GM12878 (cell line): ENCODE data around the gene EXOC4. TPM values are rescaled to one million over a fixed set of nuclear protein-coding genes. Genes with fewer than 3 reads are reported as not detected.

Experiments
- ATAC-seq: fragments of 200-7000 bp; cut with Tn5 transposase; 3 replicates; pipeline ENCODE4 v1.9.1; 2020; ENCODE audit warnings: mild to moderate bottlenecking, moderate library complexity
- BruUV-seq: library from RNA; stranded (reverse); fragments of 400-500 nt; replicated peaks from 2 replicates; lab custom pipeline; 2021; lab: Mats Ljungman, UMichigan
- CTCF ChIA-PET: fragments of 300-600 bp; sonication (Branson Sonifier 250); formaldehyde crosslinking; extraction: SDS; loops from one replicate; lab custom pipeline; 2021; ENCODE audit warnings: inconsistent platforms; lab: Yijun Ruan, JAX
- POLR2A ChIA-PET: fragments of 350-600 bp; formaldehyde crosslinking; extraction: SDS; loops from one replicate; lab custom pipeline; 2021; ENCODE audit warnings: inconsistent platforms; lab: Charles Lee
- RAD21 ChIA-PET: fragments of 300-600 bp; sonication (Branson Sonifier 250); formaldehyde crosslinking; loops from one replicate; lab custom pipeline; 2023; ENCODE audit warnings: antibody characterized with exemption; ENCODE audit not compliant: unreplicated experiment; lab: Charles Lee
- SMC1A ChIA-PET: fragments of 300-600 bp; sonication (Branson Sonifier 250); formaldehyde crosslinking; loops from one replicate; lab custom pipeline; 2023; ENCODE audit not compliant: unreplicated experiment, uncharacterized antibody; lab: Charles Lee
- DNase-seq: peaks from one replicate; pipeline ENCODE4 v3.0.0-alpha.2; 2011; ENCODE audit warnings: low read depth, low spot score
- FAIRE-seq: peaks from 3 replicates; lab custom pipeline; 2011; peaks lifted over from hg19 to GRCh38; lab: Jason Lieb, UNC
- H2AFZ ChIP-seq: 2 replicates; pipeline ENCODE4 v1.6.0; 2011; ENCODE audit warnings: low read depth, low read length, control low read depth; ENCODE audit not compliant: control insufficient read depth
- H3K27ac ChIP-seq: 2 replicates; pipeline ENCODE4 v1.5.1; 2011; ENCODE audit warnings: control low read depth; ENCODE audit not compliant: control insufficient read depth, insufficient read depth
- H3K27me3 ChIP-seq, 2 experiments: replicated peaks in 1 of 2; 2 replicates each; pipeline versions ENCODE4 v1.6.0 to v1.6.1; 2011; ENCODE audit warnings: low read length in 1 of 2; ENCODE audit not compliant: control insufficient read depth in 2 of 2, insufficient read depth in 2 of 2
- H3K36me3 ChIP-seq, 2 experiments: 2 replicates each; pipeline ENCODE4 v1.5.1; 2011; ENCODE audit warnings: low read length in 1 of 2; ENCODE audit not compliant: control insufficient read depth in 2 of 2, insufficient read depth in 2 of 2
- H3K4me1 ChIP-seq: 2 replicates; pipeline ENCODE4 v1.6.1; 2011; ENCODE audit warnings: mild to moderate bottlenecking, low read length, moderate library complexity, mixed read lengths; ENCODE audit not compliant: control insufficient read depth, insufficient read depth
- H3K4me2 ChIP-seq: 2 replicates; pipeline ENCODE4 v1.6.0; 2011; ENCODE audit warnings: control low read depth; ENCODE audit not compliant: control insufficient read depth, insufficient read depth
- H3K4me3 ChIP-seq: fragments of 200-600 bp; sonication (generic); 2 replicates; pipeline ENCODE4 v1.5.1; 2016
- H3K79me2 ChIP-seq: 2 replicates; pipeline ENCODE4 v1.6.0; 2011; ENCODE audit warnings: low read length; ENCODE audit not compliant: control insufficient read depth, insufficient read depth
- H3K9ac ChIP-seq: 2 replicates; pipeline ENCODE4 v1.8.0; 2011; ENCODE audit warnings: low read length, control low read depth, mixed read lengths; ENCODE audit not compliant: control insufficient read depth, insufficient read depth
- H3K9me3 ChIP-seq: replicated peaks from 3 replicates; pipeline ENCODE4 v1.5.1; 2011; ENCODE audit warnings: mild to moderate bottlenecking, low read length; ENCODE audit not compliant: control insufficient read depth, insufficient read depth
- H4K20me1 ChIP-seq: 2 replicates; pipeline ENCODE4 v1.6.0; 2011; ENCODE audit not compliant: control insufficient read depth, insufficient read depth
- ATF7 ChIP-seq: fragments of 450-650 bp; IDR thresholded peaks from 2 replicates; pipeline ENCODE4 v1.6.1; 2016; ENCODE audit warnings: low read depth, mild to moderate bottlenecking
- MEF2B ChIP-seq: fragments of 450-650 bp; IDR thresholded peaks from 2 replicates; pipeline ENCODE4 v1.6.1; 2018; ENCODE audit warnings: mild to moderate bottlenecking, moderate library complexity; ENCODE audit not compliant: partially characterized antibody, poor library complexity, severe bottlenecking
- POLR2A ChIP-seq: IDR thresholded peaks from 2 replicates; pipeline ENCODE4 v1.6.1; 2011; ENCODE audit warnings: low read depth, mild to moderate bottlenecking, low read length
- POLR2AphosphoS5 ChIP-seq: IDR thresholded peaks from 2 replicates; pipeline ENCODE4 v1.6.1; 2011; ENCODE audit warnings: mild to moderate bottlenecking, low read length, inconsistent platforms
- TAF1 ChIP-seq: IDR thresholded peaks from 2 replicates; pipeline ENCODE4 v1.6.1; 2011; ENCODE audit warnings: mild to moderate bottlenecking, low read depth, low read length, borderline replicate concordance
- ZNF622 ChIP-seq: fragments of 450-650 bp; IDR thresholded peaks from 2 replicates; pipeline ENCODE4 v1.6.1; 2017; ENCODE audit warnings: mild to moderate bottlenecking, inconsistent platforms
- WGBS: methylation state at CpG from one replicate; pipeline ENCODE4 v1.1.6; 2016; ENCODE audit warnings: low lambda C conversion rate; ENCODE audit not compliant: insufficient replicate concordance, insufficient coverage; ENCODE audit errors: missing lambda C conversion rate; 5-methylcytosine and 5-hydroxymethylcytosine counted together
- in situ Hi-C: fragments of 300-500 bp; cut with MboI; formaldehyde crosslinking; loops from 9 replicates; pipeline ENCODE4 v1.14.3; 2018; ENCODE audit warnings: mixed read lengths
- intact Hi-C: fragments of 100-400 bp; cut with micrococcal nuclease; formaldehyde crosslinking; loops from one replicate; pipeline ENCODE4 v1.14.2; 2022; ENCODE audit not compliant: unreplicated experiment
- polyA plus RNA-seq, 11 experiments: library from polyadenylated mRNA; depleted of rRNA in 4 of 11; unstranded in 6 of 11; stranded (reverse) in 5 of 11; fragments of >200 nt; fragmentation: Nextera tagmentation in 4 of 11; fragmentation: Illumina TruSeq in 1 of 11; extraction: Ambion mirVana in 4 of 11; extraction: Trizol in 1 of 11; gene quantifications; 1 replicate in 1 of 11; 2 replicates in 10 of 11; pipeline versions ENCODE4 v1.2.1 to v1.2.3, GENCODE V29; 2011 to 2016; ENCODE audit warnings: inconsistent platforms in 2 of 11, missing spikeins in 2 of 11, low read depth in 1 of 11
- total RNA-seq, 4 experiments: library from RNA; depleted of rRNA in 3 of 4; stranded (reverse); fragments of >200 nt in 3 of 4; fragmentation: Illumina TruSeq in 1 of 4; extraction: Trizol in 1 of 4; gene quantifications; 2 replicates each; pipeline versions ENCODE4 v1.2.1 to v1.2.3, GENCODE V29; 2013 to 2021

The EXOC4 gene
- total and polyA plus RNA-seq, 10 of the 15 experiments (the other 5 are each of a cell fraction or from before 2014, with no cell fraction given): 13.2 to 44.5 (median 29.6) TPM

DNA sequence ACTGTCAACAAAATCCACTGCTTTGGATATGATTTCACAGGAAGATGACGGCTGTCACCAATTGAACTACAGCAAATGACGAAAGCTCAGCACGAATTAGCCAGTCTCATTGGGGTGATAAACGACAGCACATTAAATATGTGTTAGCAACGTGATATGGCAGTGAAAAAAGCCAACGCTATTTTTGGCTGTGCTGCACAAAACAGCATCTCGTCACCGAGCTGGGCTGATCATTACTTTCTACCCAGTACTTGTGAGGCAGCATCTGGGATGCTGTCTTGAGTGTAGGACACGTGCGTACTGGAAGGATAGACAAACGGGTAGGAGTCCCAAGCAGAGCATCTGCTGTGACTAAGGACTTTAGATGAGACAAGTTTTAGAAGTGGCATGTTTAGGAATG lies 138.3 kb downstream of the EXOC4 start:
- no peaks in the 10 kb centered on the region for H3K36me3 ChIP-seq
- H3K4me3 ChIP-seq: no peak overlapping the region
- DNase-seq (no peak), FAIRE-seq (no peak), ATAC-seq (no peak)
- H4K20me1 ChIP-seq: no peaks in the 10 kb centered on the region
- WGBS: 96% methylated on average over 11 of the region's 11 CpGs
- ChIA-PET CTCF (no interaction called here), POLR2A (no interaction called here), SMC1A (no interaction called here), RAD21 (no interaction called here)
- no peak overlapping the region for H2AFZ ChIP-seq
- no peaks in the 10 kb centered on the region for H3K4me1 ChIP-seq
- H3K9me3 ChIP-seq: no peaks in the 10 kb centered on the region
- H3K9ac ChIP-seq: no peak overlapping the region
- H3K27ac ChIP-seq: no peak overlapping the region
- in situ Hi-C loops (no loop called here), intact Hi-C loops (no loop called here)
- no peak overlapping the region for H3K4me2 ChIP-seq
- H3K27me3 ChIP-seq: no peaks in the 10 kb centered on the region
- no peak for TF ChIP-seq POLR2AphosphoS5
- TF ChIP-seq POLR2A: no peak
- no peaks in the 10 kb centered on the region for H3K79me2 ChIP-seq
- no TSS peak for BruUV-seq

DNA sequence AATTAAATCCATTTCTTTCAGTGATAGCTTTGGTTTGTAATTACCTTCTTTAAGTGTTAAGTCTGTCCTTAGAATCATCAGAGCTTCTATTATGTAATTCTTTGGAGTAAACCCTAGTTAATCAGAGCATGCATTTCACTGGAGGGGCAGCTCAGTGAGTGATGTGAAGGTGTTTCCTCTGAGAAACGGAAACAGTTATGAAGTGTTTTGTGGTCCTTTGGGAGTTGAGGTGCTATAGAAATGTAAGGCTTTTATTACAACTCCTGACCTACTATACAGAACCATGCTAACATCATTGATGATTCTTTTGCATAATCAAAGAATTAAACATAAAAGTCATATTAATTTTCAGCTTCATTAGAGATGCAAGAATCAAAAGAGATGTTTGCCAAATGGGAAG lies 141.5 kb downstream of the EXOC4 start:
- DNase-seq: no peak
- no peak overlapping the region for H3K27ac ChIP-seq
- 91% methylated on average over 1 of the region's 1 CpG for WGBS
- H3K9me3 ChIP-seq: no peaks in the 10 kb centered on the region
- in situ Hi-C loops: no loop called here
- TF ChIP-seq TAF1: no peak
- no peak for TF ChIP-seq ZNF622
- peak; percentile 58 for TF ChIP-seq MEF2B
- no peak for TF ChIP-seq ATF7
- TF ChIP-seq, all 136 proteins: peak for 1
- H3K4me3 ChIP-seq: no peak overlapping the region
- ATAC-seq: peak; percentile 36; the same call in 1 of the 3 replicates
- H3K9ac ChIP-seq: no peak overlapping the region
- no peak overlapping the region for H3K4me2 ChIP-seq
- no TSS peak for BruUV-seq
- no peaks in the 10 kb centered on the region for H3K36me3 ChIP-seq
- POLR2A ChIA-PET: no interaction called here
- RAD21 ChIA-PET: no interaction called here
- no peaks in the 10 kb centered on the region for H3K27me3 ChIP-seq
- H3K79me2 ChIP-seq: no peaks in the 10 kb centered on the region
- no peak overlapping the region for H2AFZ ChIP-seq
- SMC1A ChIA-PET: interaction anchor here (0.6 to 1.4 kb wide), 4 partner anchors 14 to 80 kb away, joined by 3 to 5 read pairs (median 3); no protein-coding TSS in a partner anchor
- FAIRE-seq: no peak
- CTCF ChIA-PET: no interaction called here
- H4K20me1 ChIP-seq: no peaks in the 10 kb centered on the region
- no peaks in the 10 kb centered on the region for H3K4me1 ChIP-seq
- intact Hi-C loops: no loop called here
